Gastroesophageal sphincter (tissue), 3 donors: ENCODE results near the gene EEF1A2.

Source experiments
- CTCF ChIP-seq, 4 experiments: fragments of 200-600 bp in 2 of 4; fragments of 450-650 bp in 2 of 4; sonication (generic) in 1 of 4; IDR thresholded peaks; one replicate each; pipeline ENCODE4 v1.5.1; 2017 to 2019; ENCODE audit warnings: antibody characterized with exemption in 4 of 4, mild to moderate bottlenecking in 2 of 4, moderate library complexity in 2 of 4
- EP300 ChIP-seq: sonication (generic); formaldehyde crosslinking; IDR thresholded peaks from one replicate; pipeline ENCODE4 v1.6.1; 2017; ENCODE audit warnings: antibody characterized with exemption, mild to moderate bottlenecking
- POLR2A ChIP-seq, 2 donors: fragments of 450-650 bp; IDR thresholded peaks; one replicate each; pipeline ENCODE4 v1.6.1; 2017; ENCODE audit warnings: antibody characterized with exemption in 2 of 2, mild to moderate bottlenecking in 2 of 2, moderate library complexity in 1 of 2
- POLR2AphosphoS5 ChIP-seq: sonication (generic); formaldehyde crosslinking; IDR thresholded peaks from one replicate; pipeline ENCODE4 v1.6.1; 2017; ENCODE audit warnings: antibody characterized with exemption

GRCh38 chr20:63536997-63537524 is 38.2 kb upstream of the EEF1A2 start, which contains the start of gene PTK6:
- TF ChIP-seq CTCF (IDR thresholded peaks at IDR 0.05), result no peak
- TF ChIP-seq POLR2A (IDR thresholded peaks at IDR 0.05), result no peak
- no peak for TF ChIP-seq EP300
- no peak for TF ChIP-seq POLR2AphosphoS5
